ENCODE data around the gene ZDHHC14.

- TF ChIP-seq YY1 (IDR thresholded peaks at IDR 0.05; ENCODE audit: low read depth) (no peak), CREB1 (IDR thresholded peaks at IDR 0.05; ENCODE audit: low read depth) (no peak), TAF1 (IDR thresholded peaks at IDR 0.05; ENCODE audit: low read depth) (no peak), EP300 (IDR thresholded peaks at IDR 0.05; ENCODE audit: borderline replicate concordance) (no peak), REST (IDR thresholded peaks at IDR 0.05; ENCODE audit: low read depth) (no peak), ZBTB7A (IDR thresholded peaks at IDR 0.05; ENCODE audit: low read depth) (no peak)
These were observed 97.9 kb downstream of the ZDHHC14 start for GRCh38 chr6:157478926-157479325.
